DOHH2 (cell line): Measurements from ENCODE around the gene PAOX.
"Not testable (repeated sequence)": the region's sequence is repeated elsewhere in the genome, so short reads cannot be mapped to it uniquely, and the experiment has no call there.

Experiments
- H3F3A ChIP-seq: fragments of 200-600 bp; sonication (generic), shearing (Covaris generic); 2 replicates; pipeline ENCODE4 v1.6.0; 2016; ENCODE audit warnings: antibody characterized with exemption, mild to moderate bottlenecking; ENCODE audit not compliant: control insufficient read depth, insufficient read depth
- H3K27ac ChIP-seq: fragments of 200-600 bp; sonication (generic); 2 replicates; pipeline ENCODE4 v1.5.1; 2014; ENCODE audit warnings: low read depth, mild to moderate bottlenecking, low read length, moderate library complexity
- H3K27me3 ChIP-seq: fragments of 200-600 bp; sonication (generic); 2 replicates; pipeline ENCODE4 v1.6.1; 2014; ENCODE audit warnings: mild to moderate bottlenecking, low read length, mixed read lengths; ENCODE audit not compliant: control insufficient read depth
- H3K36me3 ChIP-seq: fragments of 200-600 bp; sonication (generic); 2 replicates; pipeline ENCODE4 v1.6.1; 2014; ENCODE audit warnings: mild to moderate bottlenecking, low read length, moderate library complexity, mixed read lengths; ENCODE audit not compliant: control insufficient read depth
- H3K4me1 ChIP-seq: fragments of 200-600 bp; sonication (generic); 2 replicates; pipeline ENCODE4 v1.6.1; 2014; ENCODE audit warnings: mild to moderate bottlenecking, low read length, mixed read lengths; ENCODE audit not compliant: control insufficient read depth
- H3K4me2 ChIP-seq: fragments of 200-600 bp; sonication (generic); 2 replicates; pipeline ENCODE4 v1.6.0; 2014; ENCODE audit warnings: mild to moderate bottlenecking, low read length, moderate library complexity
- H3K4me3 ChIP-seq: fragments of 200-600 bp; sonication (generic); 2 replicates; pipeline ENCODE4 v1.5.1; 2014; ENCODE audit warnings: mild to moderate bottlenecking, low read length, mixed read lengths
- H3K79me2 ChIP-seq: fragments of 200-600 bp; sonication (generic); 2 replicates; pipeline ENCODE4 v1.6.1; 2014; ENCODE audit warnings: mild to moderate bottlenecking, low read length, mixed read lengths; ENCODE audit not compliant: control insufficient read depth
- H3K9me2 ChIP-seq: fragments of 200-600 bp; sonication (generic); replicated peaks from 2 replicates; pipeline ENCODE4 v1.6.1; 2014; ENCODE audit warnings: mild to moderate bottlenecking, low read length, mixed read lengths; ENCODE audit not compliant: control insufficient read depth
- H3K9me3 ChIP-seq: fragments of 200-600 bp; sonication (generic); 2 replicates; pipeline ENCODE4 v1.6.1; 2014; ENCODE audit warnings: antibody characterized with exemption, low read length, mixed read lengths; ENCODE audit not compliant: control insufficient read depth, insufficient read depth
- H4K20me1 ChIP-seq: fragments of 200-600 bp; sonication (generic); 2 replicates; pipeline ENCODE4 v1.6.0; 2014; ENCODE audit warnings: low read depth, mild to moderate bottlenecking, antibody characterized with exemption, low read length, moderate library complexity; ENCODE audit not compliant: control insufficient read depth, insufficient read depth
- CTCF ChIP-seq: fragments of 200-600 bp; sonication (generic); IDR thresholded peaks from one replicate; pipeline ENCODE4 v1.5.1; 2014; ENCODE audit warnings: antibody characterized with exemption, mild to moderate bottlenecking, low read depth, low read length; ENCODE audit not compliant: poor library complexity, severe bottlenecking
- EZH2phosphoT487 ChIP-seq: fragments of 200-600 bp; sonication (generic); IDR thresholded peaks from 2 replicates; pipeline ENCODE4 v1.6.1; 2017; ENCODE audit warnings: borderline replicate concordance, mild to moderate bottlenecking, antibody characterized with exemption, low read length, moderate library complexity, mixed read lengths

Gene PAOX

GRCh38 chr10:133365461-133366129 lies 13.5 kb upstream of the PAOX start:
- Histone ChIP-seq H3K9me2 (no peaks in the 10 kb centered on the region), H3K4me1 (no peaks in the 10 kb centered on the region), H3K36me3 (peaks cover 18% of the 10 kb centered on the region; the same call in 1 of the 2 replicates), H3K4me3 (no peak overlapping the region), H3K27ac (no peak overlapping the region), H3K4me2 (no peak overlapping the region), H3K9me3 (no peaks in the 10 kb centered on the region), H3K79me2 (no peaks in the 10 kb centered on the region), H3F3A (no peaks in the 10 kb centered on the region), H4K20me1 (no peaks in the 10 kb centered on the region), H3K27me3 (no peaks in the 10 kb centered on the region)
- no peak for TF ChIP-seq EZH2phosphoT487
- no peak for TF ChIP-seq CTCF

- Histone ChIP-seq H3K4me3 (no peak overlapping the region), H3F3A (no peaks in the 10 kb centered on the region), H3K27me3 (no peaks in the 10 kb centered on the region), H3K4me1 (no peaks in the 10 kb centered on the region), H3K36me3 (peaks cover 18% of the 10 kb centered on the region; the same call in 1 of the 2 replicates), H3K9me2 (no peaks in the 10 kb centered on the region), H3K9me3 (no peaks in the 10 kb centered on the region), H3K27ac (no peak overlapping the region), H3K4me2 (no peak overlapping the region), H4K20me1 (no peaks in the 10 kb centered on the region), H3K79me2 (no peaks in the 10 kb centered on the region)
- TF ChIP-seq CTCF (no peak), EZH2phosphoT487 (no peak)
Observed at GRCh38 chr10:133366130-133366478, 13.0 kb upstream of the PAOX start.

- Histone ChIP-seq H3K36me3 (peaks cover 18% of the 10 kb centered on the region; the same call in 1 of the 2 replicates), H3K9me2 (no peaks in the 10 kb centered on the region)
Observed at GRCh38 chr10:133366751-133367150, 12.3 kb upstream of the PAOX start.

GRCh38 chr10:133367461-133367860 lies 11.6 kb upstream of the PAOX start:
- H3K9me2 ChIP-seq, H3K27ac ChIP-seq, H3K4me2 ChIP-seq, H3K9me3 ChIP-seq, H3F3A ChIP-seq, H4K20me1 ChIP-seq, H3K79me2 ChIP-seq, H3K4me1 ChIP-seq, H3K4me3 ChIP-seq, H3K27me3 ChIP-seq: not testable (repeated sequence)
- H3K36me3 ChIP-seq, result peaks cover 18% of the 10 kb centered on the region; the same call in 1 of the 2 replicates

More at GRCh38 chr10:133366751-133367150, 12.3 kb upstream of the PAOX start:
- H4K20me1 ChIP-seq, result no peaks in the 10 kb centered on the region
- no peak for TF ChIP-seq EZH2phosphoT487
- TF ChIP-seq CTCF, result no peak
- no peak overlapping the region for H3K4me2 ChIP-seq
- H3K27me3 ChIP-seq, result no peaks in the 10 kb centered on the region
- H3K9me3 ChIP-seq, result no peaks in the 10 kb centered on the region
- no peak overlapping the region for H3K27ac ChIP-seq
- H3K4me3 ChIP-seq, result no peak overlapping the region
- no peaks in the 10 kb centered on the region for H3K4me1 ChIP-seq
- H3F3A ChIP-seq, result no peaks in the 10 kb centered on the region
- no peaks in the 10 kb centered on the region for H3K79me2 ChIP-seq
